Measurements from ENCODE around the gene ARVCF. TPM values are rescaled to one million over a fixed set of nuclear protein-coding genes. Genes with fewer than 3 reads are reported as not detected.
A peak's percentile ranks its signal among the peaks of the same experiment; 100 is the strongest.

Gene ARVCF
- total and polyA plus RNA-seq, 9 of the 15 experiments (the other 6 are each of a cell fraction or from before 2014, with no cell fraction given): 0.03 to 97.4 (median 15.6) TPM

DNA sequence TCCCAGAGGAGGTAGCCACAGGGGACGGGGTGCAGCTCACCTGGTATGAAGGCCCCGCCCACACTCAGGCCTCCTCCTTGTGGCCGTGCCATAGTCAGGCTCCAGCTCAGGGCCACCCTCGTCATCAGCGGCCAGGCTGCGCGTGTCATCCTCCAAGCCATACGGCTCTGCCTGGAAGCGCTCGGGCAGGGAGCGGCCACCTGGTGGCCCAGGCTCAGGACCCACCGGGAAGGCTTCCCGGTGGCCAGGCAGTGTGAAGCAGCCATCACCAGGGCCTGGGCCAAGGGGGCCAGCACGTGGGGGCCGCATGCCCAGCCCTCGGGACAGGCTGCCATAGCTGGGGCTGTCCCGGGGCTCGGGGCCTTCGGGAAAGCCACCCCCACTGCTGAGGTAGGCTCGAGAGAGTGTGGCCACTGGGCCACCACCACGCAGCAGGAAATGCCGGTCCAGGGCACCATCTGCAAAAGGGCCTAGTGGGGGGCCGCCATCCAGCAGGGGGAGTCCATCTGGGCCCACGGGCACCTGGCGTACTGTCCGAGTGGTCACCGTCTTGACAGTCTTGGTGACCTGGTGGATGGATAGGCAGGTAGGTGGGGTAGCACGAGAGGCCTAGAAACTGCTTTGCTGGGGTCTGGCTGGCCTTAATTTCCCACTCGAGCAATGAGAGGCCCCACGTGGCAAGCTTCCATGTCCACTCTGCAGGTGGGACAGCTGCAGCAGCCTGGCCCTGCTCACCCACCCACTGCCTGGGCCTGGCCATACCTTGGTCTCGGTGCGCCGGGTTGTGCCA is 35.3 kb downstream of the ARVCF start (continued):
- TF ChIP-seq GATA2 (CRISPR knock-in tag; IDR thresholded peaks at IDR 0.05) (no peak), ZNF551 (CRISPR knock-in tag; IDR thresholded peaks at IDR 0.05) (no peak), TCFL5 (CRISPR knock-in tag; conservative IDR thresholded peaks at IDR 0.05) (no peak), ZNF76 (CRISPR knock-in tag; IDR thresholded peaks at IDR 0.05; ENCODE audit: borderline replicate concordance) (peak; percentile 19; the same call in 1 of the 2 replicates), ZNF184 (CRISPR knock-in tag; IDR thresholded peaks at IDR 0.05) (0 out of 2 replicates have a peak, but pooled peaks have one; percentile 34), ZFP1 (CRISPR knock-in tag; IDR thresholded peaks at IDR 0.05) (no peak), ILF3 (IDR thresholded peaks at IDR 0.05; ENCODE audit: borderline replicate concordance) (no peak), SMARCA5 (IDR thresholded peaks at IDR 0.05) (no peak), ARNT (IDR thresholded peaks at IDR 0.05) (no peak), MAFG (tag; conservative IDR thresholded peaks at IDR 0.05) (no peak), RNF2 (IDR thresholded peaks at IDR 0.05) (no peak), ZNF668 (CRISPR knock-in tag; IDR thresholded peaks at IDR 0.05) (no peak), ZNF23 (CRISPR knock-in tag; IDR thresholded peaks at IDR 0.05) (no peak), RB1 (IDR thresholded peaks at IDR 0.05; ENCODE audit: low read depth) (no peak)
- TF ChIP-seq, protein P1, sequence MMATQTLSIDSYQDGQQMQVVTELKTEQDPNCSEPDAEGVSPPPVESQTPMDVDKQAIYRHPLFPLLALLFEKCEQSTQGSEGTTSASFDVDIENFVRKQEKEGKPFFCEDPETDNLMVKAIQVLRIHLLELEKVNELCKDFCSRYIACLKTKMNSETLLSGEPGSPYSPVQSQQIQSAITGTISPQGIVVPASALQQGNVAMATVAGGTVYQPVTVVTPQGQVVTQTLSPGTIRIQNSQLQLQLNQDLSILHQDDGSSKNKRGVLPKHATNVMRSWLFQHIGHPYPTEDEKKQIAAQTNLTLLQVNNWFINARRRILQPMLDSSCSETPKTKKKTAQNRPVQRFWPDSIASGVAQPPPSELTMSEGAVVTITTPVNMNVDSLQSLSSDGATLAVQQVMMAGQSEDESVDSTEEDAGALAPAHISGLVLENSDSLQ (IDR thresholded peaks at IDR 0.05): no peak
- TF ChIP-seq, protein P2, sequence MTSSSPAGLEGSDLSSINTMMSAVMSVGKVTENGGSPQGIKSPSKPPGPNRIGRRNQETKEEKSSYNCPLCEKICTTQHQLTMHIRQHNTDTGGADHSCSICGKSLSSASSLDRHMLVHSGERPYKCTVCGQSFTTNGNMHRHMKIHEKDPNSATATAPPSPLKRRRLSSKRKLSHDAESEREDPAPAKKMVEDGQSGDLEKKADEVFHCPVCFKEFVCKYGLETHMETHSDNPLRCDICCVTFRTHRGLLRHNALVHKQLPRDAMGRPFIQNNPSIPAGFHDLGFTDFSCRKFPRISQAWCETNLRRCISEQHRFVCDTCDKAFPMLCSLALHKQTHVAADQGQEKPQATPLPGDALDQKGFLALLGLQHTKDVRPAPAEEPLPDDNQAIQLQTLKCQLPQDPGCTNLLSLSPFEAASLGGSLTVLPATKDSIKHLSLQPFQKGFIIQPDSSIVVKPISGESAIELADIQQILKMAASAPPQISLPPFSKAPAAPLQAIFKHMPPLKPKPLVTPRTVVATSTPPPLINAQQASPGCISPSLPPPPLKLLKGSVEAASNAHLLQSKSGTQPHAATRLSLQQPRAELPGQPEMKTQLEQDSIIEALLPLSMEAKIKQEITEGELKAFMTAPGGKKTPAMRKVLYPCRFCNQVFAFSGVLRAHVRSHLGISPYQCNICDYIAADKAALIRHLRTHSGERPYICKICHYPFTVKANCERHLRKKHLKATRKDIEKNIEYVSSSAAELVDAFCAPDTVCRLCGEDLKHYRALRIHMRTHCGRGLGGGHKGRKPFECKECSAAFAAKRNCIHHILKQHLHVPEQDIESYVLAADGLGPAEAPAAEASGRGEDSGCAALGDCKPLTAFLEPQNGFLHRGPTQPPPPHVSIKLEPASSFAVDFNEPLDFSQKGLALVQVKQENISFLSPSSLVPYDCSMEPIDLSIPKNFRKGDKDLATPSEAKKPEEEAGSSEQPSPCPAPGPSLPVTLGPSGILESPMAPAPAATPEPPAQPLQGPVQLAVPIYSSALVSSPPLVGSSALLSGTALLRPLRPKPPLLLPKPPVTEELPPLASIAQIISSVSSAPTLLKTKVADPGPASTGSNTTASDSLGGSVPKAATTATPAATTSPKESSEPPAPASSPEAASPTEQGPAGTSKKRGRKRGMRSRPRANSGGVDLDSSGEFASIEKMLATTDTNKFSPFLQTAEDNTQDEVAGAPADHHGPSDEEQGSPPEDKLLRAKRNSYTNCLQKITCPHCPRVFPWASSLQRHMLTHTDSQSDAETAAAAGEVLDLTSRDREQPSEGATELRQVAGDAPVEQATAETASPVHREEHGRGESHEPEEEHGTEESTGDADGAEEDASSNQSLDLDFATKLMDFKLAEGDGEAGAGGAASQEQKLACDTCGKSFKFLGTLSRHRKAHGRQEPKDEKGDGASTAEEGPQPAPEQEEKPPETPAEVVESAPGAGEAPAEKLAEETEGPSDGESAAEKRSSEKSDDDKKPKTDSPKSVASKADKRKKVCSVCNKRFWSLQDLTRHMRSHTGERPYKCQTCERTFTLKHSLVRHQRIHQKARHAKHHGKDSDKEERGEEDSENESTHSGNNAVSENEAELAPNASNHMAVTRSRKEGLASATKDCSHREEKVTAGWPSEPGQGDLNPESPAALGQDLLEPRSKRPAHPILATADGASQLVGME (CRISPR knock-in tag; IDR thresholded peaks at IDR 0.05): 0 out of 2 replicates have a peak, but pooled peaks have one; percentile 58
- TF ChIP-seq, protein P3, sequence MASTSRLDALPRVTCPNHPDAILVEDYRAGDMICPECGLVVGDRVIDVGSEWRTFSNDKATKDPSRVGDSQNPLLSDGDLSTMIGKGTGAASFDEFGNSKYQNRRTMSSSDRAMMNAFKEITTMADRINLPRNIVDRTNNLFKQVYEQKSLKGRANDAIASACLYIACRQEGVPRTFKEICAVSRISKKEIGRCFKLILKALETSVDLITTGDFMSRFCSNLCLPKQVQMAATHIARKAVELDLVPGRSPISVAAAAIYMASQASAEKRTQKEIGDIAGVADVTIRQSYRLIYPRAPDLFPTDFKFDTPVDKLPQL (IDR thresholded peaks at IDR 0.05; ENCODE audit: extremely low read depth, insufficient read length): no peak
- TF ChIP-seq, protein P4, sequence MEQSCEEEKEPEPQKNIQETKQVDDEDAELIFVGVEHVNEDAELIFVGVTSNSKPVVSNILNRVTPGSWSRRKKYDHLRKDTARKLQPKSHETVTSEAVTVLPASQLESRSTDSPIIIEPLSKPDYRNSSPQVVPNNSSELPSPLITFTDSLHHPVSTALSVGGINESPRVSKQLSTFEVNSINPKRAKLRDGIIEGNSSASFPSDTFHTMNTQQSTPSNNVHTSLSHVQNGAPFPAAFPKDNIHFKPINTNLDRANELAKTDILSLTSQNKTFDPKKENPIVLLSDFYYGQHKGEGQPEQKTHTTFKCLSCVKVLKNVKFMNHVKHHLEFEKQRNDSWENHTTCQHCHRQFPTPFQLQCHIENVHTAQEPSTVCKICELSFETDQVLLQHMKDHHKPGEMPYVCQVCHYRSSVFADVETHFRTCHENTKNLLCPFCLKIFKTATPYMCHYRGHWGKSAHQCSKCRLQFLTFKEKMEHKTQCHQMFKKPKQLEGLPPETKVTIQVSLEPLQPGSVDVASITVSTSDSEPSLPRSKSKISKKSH (CRISPR knock-in tag; IDR thresholded peaks at IDR 0.05): no peak
- TF ChIP-seq, protein P5, sequence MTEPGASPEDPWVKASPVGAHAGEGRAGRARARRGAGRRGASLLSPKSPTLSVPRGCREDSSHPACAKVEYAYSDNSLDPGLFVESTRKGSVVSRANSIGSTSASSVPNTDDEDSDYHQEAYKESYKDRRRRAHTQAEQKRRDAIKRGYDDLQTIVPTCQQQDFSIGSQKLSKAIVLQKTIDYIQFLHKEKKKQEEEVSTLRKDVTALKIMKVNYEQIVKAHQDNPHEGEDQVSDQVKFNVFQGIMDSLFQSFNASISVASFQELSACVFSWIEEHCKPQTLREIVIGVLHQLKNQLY (CRISPR knock-in tag; conservative IDR thresholded peaks at IDR 0.05): 0 out of 4 replicates have a peak, but pooled peaks of 1 of the 2 experiments have one; percentile 18

All from K562 (cell line).